K562 (cell line): ENCODE data around the gene AMFR. TPM values are rescaled to one million over a fixed set of nuclear protein-coding genes. Genes with fewer than 3 reads are reported as not detected.
A peak's percentile ranks its signal among the peaks of the same experiment; 100 is the strongest.

ENCODE experiments used
- BRD4 ChIP-seq: fragments of 200-600 bp; sonication (generic); IDR thresholded peaks from 2 replicates; pipeline ENCODE4 v1.6.1; 2017; ENCODE audit warnings: inconsistent platforms
- HDGF ChIP-seq: fragments of 450-650 bp; IDR thresholded peaks from 2 replicates; pipeline ENCODE4 v1.6.1; 2016
- KDM2B ChIP-seq: fragments of 250-450 bp; sonication (Bioruptor Pico); IDR thresholded peaks from 2 replicates; pipeline ENCODE4 v1.8.0; 2021; ENCODE audit warnings: mild to moderate bottlenecking, moderate library complexity
- LEF1 ChIP-seq: fragments of 450-650 bp; IDR thresholded peaks from 2 replicates; pipeline ENCODE4 v1.6.1; 2016; ENCODE audit warnings: mild to moderate bottlenecking
- MGA ChIP-seq: fragments of 450-650 bp; IDR thresholded peaks from 2 replicates; pipeline ENCODE4 v1.6.1; 2016; ENCODE audit warnings: mild to moderate bottlenecking, moderate library complexity
- MITF ChIP-seq: IDR thresholded peaks from 2 replicates; pipeline ENCODE4 v1.6.1; 2014; ENCODE audit warnings: antibody characterized with exemption
- MLLT1 ChIP-seq, 2 experiments: fragments of 450-650 bp; IDR thresholded peaks; 2 replicates each; pipeline ENCODE4 v1.6.1; 2016
- MYC ChIP-seq, 2 experiments: fragments of 250-450 bp in 1 of 2; sonication (Bioruptor Pico) in 1 of 2; IDR thresholded peaks; 2 replicates each; pipeline versions ENCODE4 v1.5.1 to v1.6.1; 2012 to 2021; ENCODE audit warnings: low read depth in 2 of 2, borderline replicate concordance in 1 of 2, improper control_type of control experiment in 1 of 2, low read length in 1 of 2, mild to moderate bottlenecking in 1 of 2, moderate library complexity in 1 of 2
- PURB ChIP-seq: sonication (generic); formaldehyde crosslinking; IDR thresholded peaks from 2 replicates; pipeline ENCODE4 v1.9.0; 2021; ENCODE audit warnings: low read depth, mild to moderate bottlenecking, missing genetic modification reagents
- ZBTB43 ChIP-seq: sonication (generic); formaldehyde crosslinking; IDR thresholded peaks from 2 replicates; pipeline ENCODE4 v1.8.0; 2023; ENCODE audit warnings: mild to moderate bottlenecking, missing genetic modification reagents
- ZNF75A ChIP-seq: fragments of 450-650 bp; formaldehyde crosslinking; IDR thresholded peaks from 2 replicates; pipeline ENCODE4 v1.4.0; 2020; ENCODE audit warnings: mild to moderate bottlenecking
- polyA plus RNA-seq, 8 experiments: library from polyadenylated mRNA; depleted of rRNA in 4 of 8; stranded (reverse) in 5 of 8; unstranded in 3 of 8; fragments of >200 nt; fragmentation: Nextera tagmentation in 2 of 8; fragmentation: Illumina TruSeq in 1 of 8; extraction: Ambion mirVana in 2 of 8; extraction: Trizol in 1 of 8; gene quantifications; 2 replicates each; pipeline versions ENCODE4 v1.2.1 to v1.2.3, GENCODE V29; 2011 to 2014; ENCODE audit warnings: inconsistent platforms in 1 of 8, missing spikeins in 1 of 8
- total RNA-seq, 7 experiments: library from RNA; depleted of rRNA in 6 of 7; stranded (reverse); fragments of >200 nt in 6 of 7; fragmentation: Illumina TruSeq in 2 of 7; extraction: Trizol in 2 of 7; gene quantifications; 2 replicates each; pipeline versions ENCODE4 v1.2.1 to v1.2.3, GENCODE V29; 2011 to 2021; ENCODE audit warnings: low replicate concordance in 1 of 7

Gene AMFR
- total and polyA plus RNA-seq, 9 of the 15 experiments (the other 6 are each of a cell fraction or from before 2014, with no cell fraction given): 15.6 to 113 (median 58.4) TPM

- peak; percentile 57 for TF ChIP-seq MGA
- TF ChIP-seq KDM2B: no peak
- TF ChIP-seq ZBTB43 (CRISPR knock-in tag): no peak
- no peak for TF ChIP-seq PURB (CRISPR knock-in tag)
- no peak for TF ChIP-seq HDGF
- TF ChIP-seq MLLT1 (IDR thresholded peaks at IDR 0.05): no peak
- no peak for TF ChIP-seq BRD4
- no peak for TF ChIP-seq LEF1
- peak; percentile 67; the same call in 1 of the 2 replicates for TF ChIP-seq MYC (IDR thresholded peaks at IDR 0.05; ENCODE audit: low read depth, low read length)
- TF ChIP-seq MYC (CRISPR knock-in tag; IDR thresholded peaks at IDR 0.05; ENCODE audit: borderline replicate concordance, low read depth): no peak
- TF ChIP-seq MITF: no peak
- no peak for TF ChIP-seq ZNF75A (CRISPR knock-in tag)
These were observed 2.4 kb downstream of the AMFR start (continued) for GRCh38 chr16:56422896-56423441.
